Peyer's patch (tissue), 4 donors: ENCODE measurements around the gene DGKE. TPM values are rescaled to one million over a fixed set of nuclear protein-coding genes. Genes with fewer than 3 reads are reported as not detected.

Source experiments
- DNase-seq, 3 donors: peaks; one replicate each; pipeline ENCODE4 v3.0.0-alpha.2; 2017 to 2019
- H3K27ac ChIP-seq, 4 donors: fragments of 200-600 bp; sonication (generic); one replicate each; pipeline ENCODE4 v1.5.1; 2016 to 2019
- H3K27me3 ChIP-seq, 2 donors: fragments of 200-600 bp; sonication (generic); one replicate each; pipeline ENCODE4 v1.5.1; 2019
- H3K36me3 ChIP-seq, 3 donors: fragments of 200-600 bp; sonication (generic); one replicate each; pipeline ENCODE4 v1.5.1; 2016 to 2019
- H3K4me1 ChIP-seq, 4 donors: fragments of 200-600 bp; sonication (generic); one replicate each; pipeline ENCODE4 v1.5.1; 2016 to 2019
- H3K4me3 ChIP-seq, 4 donors: fragments of 200-600 bp; sonication (generic); 1 replicate in 3 of 4; 2 replicates in 1 of 4; pipeline ENCODE4 v1.5.1; 2016 to 2019; ENCODE audit warnings: mild to moderate bottlenecking in 1 of 4
- H3K9me3 ChIP-seq, 4 donors: fragments of 200-600 bp; sonication (generic); one replicate each; pipeline ENCODE4 v1.5.1; 2016 to 2019; ENCODE audit warnings: mild to moderate bottlenecking in 1 of 4
- POLR2A ChIP-seq, 2 donors: fragments of 450-650 bp; IDR thresholded peaks; one replicate each; pipeline ENCODE4 v1.5.1; 2017; ENCODE audit warnings: antibody characterized with exemption in 2 of 2, mild to moderate bottlenecking in 2 of 2, moderate library complexity in 2 of 2
- total RNA-seq, 4 donors: library from RNA; depleted of rRNA; stranded (reverse); fragments of >200 nt; gene quantifications; one replicate each; pipeline ENCODE4 v1.1.0, GENCODE V29; 2016
- TF ChIP-seq, protein P1 (sequence below), 6 experiments: fragments of 450-650 bp in 4 of 6; fragments of 200-600 bp in 2 of 6; sonication (generic) in 1 of 6; IDR thresholded peaks; one replicate each; pipeline ENCODE4 v1.5.1; 2017 to 2019; ENCODE audit warnings: antibody characterized with exemption in 6 of 6, mild to moderate bottlenecking in 3 of 6, moderate library complexity in 1 of 6

The DGKE gene
- total RNA-seq, 4 donors from 2014 or later = 4.2 to 12.4 (median 9.0) TPM

DNA sequence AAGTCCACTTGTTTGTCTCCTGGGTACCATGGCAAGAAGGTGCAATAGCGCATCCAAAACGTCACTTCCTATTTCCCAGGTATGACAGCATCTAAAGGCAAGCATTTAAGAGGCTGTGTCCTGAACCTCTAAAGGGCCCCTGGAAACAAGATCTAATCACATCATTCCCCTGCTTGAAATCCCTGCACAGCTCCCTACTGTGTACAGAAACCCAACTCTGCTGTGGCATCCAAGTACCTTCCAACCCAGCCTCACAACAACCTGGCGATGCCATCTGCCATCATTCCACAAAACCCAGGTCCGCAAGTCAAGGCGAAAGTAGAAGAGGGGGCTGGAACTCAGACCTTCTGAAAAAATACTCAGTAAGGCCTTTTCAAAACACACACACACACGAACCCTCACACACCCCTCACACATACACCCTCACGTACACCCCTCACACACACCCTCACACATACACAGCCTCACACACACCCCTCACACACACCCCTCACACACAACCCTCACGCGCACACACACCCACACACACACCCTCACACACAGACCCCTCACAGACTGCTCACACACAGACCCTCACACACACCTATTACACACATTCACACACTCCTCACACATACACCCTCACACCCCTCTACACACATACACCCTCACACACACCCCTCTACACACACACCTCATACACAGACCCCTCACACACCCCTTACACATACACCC is 24.7 kb upstream of the DGKE start:
- Histone ChIP-seq H3K4me3 (no peak overlapping the region), H3K27me3 (no peaks in the 10 kb centered on the region), H3K9me3 (no peaks in the 10 kb centered on the region), H3K36me3 (no peaks in the 10 kb centered on the region), H3K27ac (no peak overlapping the region), H3K4me1 (no peaks in the 10 kb centered on the region)
- TF ChIP-seq, protein P1, sequence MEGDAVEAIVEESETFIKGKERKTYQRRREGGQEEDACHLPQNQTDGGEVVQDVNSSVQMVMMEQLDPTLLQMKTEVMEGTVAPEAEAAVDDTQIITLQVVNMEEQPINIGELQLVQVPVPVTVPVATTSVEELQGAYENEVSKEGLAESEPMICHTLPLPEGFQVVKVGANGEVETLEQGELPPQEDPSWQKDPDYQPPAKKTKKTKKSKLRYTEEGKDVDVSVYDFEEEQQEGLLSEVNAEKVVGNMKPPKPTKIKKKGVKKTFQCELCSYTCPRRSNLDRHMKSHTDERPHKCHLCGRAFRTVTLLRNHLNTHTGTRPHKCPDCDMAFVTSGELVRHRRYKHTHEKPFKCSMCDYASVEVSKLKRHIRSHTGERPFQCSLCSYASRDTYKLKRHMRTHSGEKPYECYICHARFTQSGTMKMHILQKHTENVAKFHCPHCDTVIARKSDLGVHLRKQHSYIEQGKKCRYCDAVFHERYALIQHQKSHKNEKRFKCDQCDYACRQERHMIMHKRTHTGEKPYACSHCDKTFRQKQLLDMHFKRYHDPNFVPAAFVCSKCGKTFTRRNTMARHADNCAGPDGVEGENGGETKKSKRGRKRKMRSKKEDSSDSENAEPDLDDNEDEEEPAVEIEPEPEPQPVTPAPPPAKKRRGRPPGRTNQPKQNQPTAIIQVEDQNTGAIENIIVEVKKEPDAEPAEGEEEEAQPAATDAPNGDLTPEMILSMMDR (IDR thresholded peaks at IDR 0.05) = no peak
- no peak for TF ChIP-seq POLR2A (IDR thresholded peaks at IDR 0.05)
- DNase-seq = no peak

GRCh38 chr17:56809820-56810179 is 24.2 kb upstream of the DGKE start:
- no peak for DNase-seq
- TF ChIP-seq POLR2A (IDR thresholded peaks at IDR 0.05) = no peak
- TF ChIP-seq, protein P1 (IDR thresholded peaks at IDR 0.05) = no peak
- no peaks in the 10 kb centered on the region for H3K36me3 ChIP-seq
- no peak overlapping the region for H3K4me3 ChIP-seq
- H3K27ac ChIP-seq = no peak overlapping the region
- H3K27me3 ChIP-seq = no peaks in the 10 kb centered on the region
- H3K9me3 ChIP-seq = no peaks in the 10 kb centered on the region
- no peaks in the 10 kb centered on the region for H3K4me1 ChIP-seq

DNA sequence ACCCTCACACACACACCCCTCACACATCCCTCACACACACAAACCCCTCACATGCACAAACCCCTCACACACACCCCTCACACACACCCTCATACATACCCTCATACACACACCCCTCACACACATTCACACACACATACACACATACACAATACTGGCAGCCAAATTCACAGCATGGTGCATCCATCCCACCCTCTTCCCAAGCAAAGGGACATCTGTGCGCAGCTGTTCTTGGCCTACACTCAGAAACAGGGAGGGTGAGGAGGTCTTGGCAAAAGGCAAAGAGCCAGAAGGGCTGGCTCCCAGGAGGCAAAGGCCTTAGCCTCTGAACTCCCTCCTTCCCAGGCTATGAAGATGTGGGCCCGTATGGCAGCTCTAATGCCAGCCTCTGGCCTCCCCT is 23.6 kb upstream of the DGKE start:
- no peaks in the 10 kb centered on the region for H3K9me3 ChIP-seq
- H3K4me3 ChIP-seq = no peak overlapping the region
- H3K27ac ChIP-seq = no peak overlapping the region
- no peak for DNase-seq
- no peak for TF ChIP-seq POLR2A (IDR thresholded peaks at IDR 0.05)
- TF ChIP-seq, protein P1 (IDR thresholded peaks at IDR 0.05) = no peak
- H3K27me3 ChIP-seq = no peaks in the 10 kb centered on the region
- no peaks in the 10 kb centered on the region for H3K4me1 ChIP-seq
- H3K36me3 ChIP-seq = no peaks in the 10 kb centered on the region

DNA sequence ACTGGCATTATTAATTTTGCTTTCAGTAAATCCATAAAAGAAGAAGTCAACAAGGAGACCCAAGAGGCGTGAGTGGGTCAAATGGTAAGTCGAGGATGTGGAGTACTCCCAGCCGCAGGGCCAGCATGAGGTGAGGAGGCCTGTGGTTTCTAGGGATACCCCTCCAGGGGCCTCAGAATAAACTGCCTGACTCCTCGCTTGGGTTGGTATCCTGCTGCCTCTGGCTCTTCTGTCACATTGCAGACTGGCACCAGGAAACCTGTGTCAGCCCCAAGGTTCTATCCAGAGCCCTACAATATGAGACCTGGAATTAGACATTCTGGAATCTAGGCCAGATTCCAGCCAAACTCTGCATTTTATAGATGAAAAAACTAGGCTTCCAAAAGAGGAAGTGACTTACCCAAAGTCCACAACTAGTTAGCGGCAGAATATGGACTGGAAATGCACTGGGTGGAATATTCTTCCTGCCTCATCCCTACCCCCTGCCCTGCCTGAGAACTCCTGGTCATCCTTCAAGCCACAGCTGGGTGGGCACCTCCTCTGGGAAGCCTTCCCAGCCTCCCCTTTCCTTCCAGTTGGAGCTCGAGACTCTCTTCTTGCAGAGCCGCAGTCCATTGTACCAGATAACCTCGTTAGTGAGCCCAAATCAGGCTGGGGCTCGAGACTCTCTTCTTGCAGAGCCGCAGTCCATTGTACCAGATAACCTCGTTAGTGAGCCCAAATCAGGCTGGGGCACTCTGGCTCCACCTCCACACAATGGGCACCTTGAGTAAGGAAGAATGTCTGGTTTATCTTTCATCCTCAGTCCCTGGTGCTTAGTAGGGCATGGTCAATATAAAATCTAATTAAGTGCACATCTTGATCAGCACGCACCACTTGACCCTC is 22.8 kb upstream of the DGKE start:
- TF ChIP-seq POLR2A (IDR thresholded peaks at IDR 0.05) = no peak
- TF ChIP-seq, protein P1 (IDR thresholded peaks at IDR 0.05) = no peak

DNA sequence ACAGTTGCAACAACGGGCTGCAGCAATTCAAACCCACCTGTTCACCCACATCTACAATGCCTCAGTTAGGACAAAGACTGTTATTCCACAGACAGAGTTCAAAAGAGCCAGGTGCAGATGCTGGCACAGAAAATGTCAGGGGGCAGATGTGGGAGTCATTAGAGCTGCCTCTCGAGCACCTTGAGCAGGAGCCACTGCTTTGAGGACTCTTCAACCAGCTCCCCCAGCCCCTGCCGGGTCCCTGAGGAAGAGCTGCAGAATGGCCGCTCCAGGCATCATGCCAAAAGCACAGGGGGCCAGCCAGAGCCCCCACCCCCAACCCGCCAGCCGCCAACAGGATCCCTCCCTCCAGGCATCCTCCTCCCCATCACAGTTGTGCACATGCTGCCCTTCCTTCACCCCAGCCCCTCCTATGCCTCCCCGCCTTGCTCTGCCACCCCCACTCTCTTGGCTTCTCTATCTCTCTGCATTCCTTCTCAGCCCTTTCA is 21.0 kb upstream of the DGKE start:
- Histone ChIP-seq H3K4me3 (no peak overlapping the region), H3K27me3 (no peaks in the 10 kb centered on the region), H3K9me3 (no peaks in the 10 kb centered on the region), H3K4me1 (no peaks in the 10 kb centered on the region), H3K36me3 (no peaks in the 10 kb centered on the region), H3K27ac (no peak overlapping the region)
- TF ChIP-seq, protein P1 (IDR thresholded peaks at IDR 0.05) = no peak
- TF ChIP-seq POLR2A (IDR thresholded peaks at IDR 0.05) = no peak
- DNase-seq = no peak

More for the DNA sequence above, 22.8 kb upstream of the DGKE start:
- Histone ChIP-seq H3K27me3 (no peaks in the 10 kb centered on the region), H3K4me1 (no peaks in the 10 kb centered on the region), H3K4me3 (no peak overlapping the region), H3K27ac (no peak overlapping the region), H3K36me3 (no peaks in the 10 kb centered on the region), H3K9me3 (no peaks in the 10 kb centered on the region)
- DNase-seq = no peak
